D721Med (cell line): ENCODE results near the gene DOK7.
A peak's percentile ranks its signal among the peaks of the same experiment; 100 is the strongest.

ENCODE experiments used
- DNase-seq: peaks from one replicate; pipeline ENCODE4 v3.0.0; 2011; ENCODE audit warnings: low spot score; ENCODE audit not compliant: insufficient read length
- FAIRE-seq: peaks from 2 replicates; lab custom pipeline; 2011; peaks lifted over from hg19 to GRCh38; lab: Jason Lieb, UNC
- CTCF ChIP-seq: IDR thresholded peaks from 2 replicates; pipeline ENCODE4 v1.5.1; 2012; ENCODE audit warnings: mild to moderate bottlenecking, control low read depth; ENCODE audit not compliant: insufficient read depth; ENCODE audit errors: missing control alignments

Gene DOK7

GRCh38 chr4:3478446-3479357, 15.6 kb downstream of the DOK7 start:
- FAIRE-seq (no peak), DNase-seq (no peak)

DNA sequence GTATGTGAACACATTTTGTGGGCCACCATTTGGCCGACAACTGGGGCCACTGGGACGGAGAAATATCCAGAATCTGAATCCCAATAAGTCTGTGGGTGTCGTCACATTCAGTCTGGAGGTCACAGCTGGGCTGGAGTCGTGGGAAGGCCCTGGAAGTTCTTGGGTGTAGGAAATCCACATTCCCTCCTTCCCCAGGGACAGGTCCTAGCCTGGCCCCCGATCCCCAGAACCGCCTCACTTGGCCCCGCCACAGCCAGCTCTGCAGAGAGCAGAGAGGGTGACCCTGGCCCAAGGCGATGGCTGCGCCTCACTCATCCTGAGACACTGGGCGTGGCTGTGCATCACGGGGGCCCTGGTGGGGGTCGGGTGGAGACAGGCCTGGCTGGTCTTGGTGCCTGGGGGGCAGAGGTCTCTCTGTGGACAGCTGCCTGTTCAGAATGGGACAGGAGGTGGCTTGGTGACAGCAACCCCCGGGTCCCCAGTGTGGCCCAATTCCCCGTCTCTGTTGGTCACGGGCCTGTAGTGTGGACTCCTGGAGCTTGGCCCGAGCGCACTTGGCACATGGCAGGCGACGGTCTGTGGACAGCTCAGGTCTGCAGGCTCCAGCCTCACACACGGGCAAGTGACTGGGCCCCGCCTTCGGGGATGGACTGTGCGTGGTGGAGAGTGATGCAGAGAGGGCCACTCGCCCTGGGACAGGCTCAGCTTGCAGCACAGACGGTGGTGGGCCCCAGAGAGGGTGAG, 16.4 kb downstream of the DOK7 start:
- FAIRE-seq (no peak), DNase-seq (no peak)
- TF ChIP-seq CTCF, result no peak

More at GRCh38 chr4:3478446-3479357, 15.6 kb downstream of the DOK7 start:
- TF ChIP-seq CTCF, result no peak

DNA sequence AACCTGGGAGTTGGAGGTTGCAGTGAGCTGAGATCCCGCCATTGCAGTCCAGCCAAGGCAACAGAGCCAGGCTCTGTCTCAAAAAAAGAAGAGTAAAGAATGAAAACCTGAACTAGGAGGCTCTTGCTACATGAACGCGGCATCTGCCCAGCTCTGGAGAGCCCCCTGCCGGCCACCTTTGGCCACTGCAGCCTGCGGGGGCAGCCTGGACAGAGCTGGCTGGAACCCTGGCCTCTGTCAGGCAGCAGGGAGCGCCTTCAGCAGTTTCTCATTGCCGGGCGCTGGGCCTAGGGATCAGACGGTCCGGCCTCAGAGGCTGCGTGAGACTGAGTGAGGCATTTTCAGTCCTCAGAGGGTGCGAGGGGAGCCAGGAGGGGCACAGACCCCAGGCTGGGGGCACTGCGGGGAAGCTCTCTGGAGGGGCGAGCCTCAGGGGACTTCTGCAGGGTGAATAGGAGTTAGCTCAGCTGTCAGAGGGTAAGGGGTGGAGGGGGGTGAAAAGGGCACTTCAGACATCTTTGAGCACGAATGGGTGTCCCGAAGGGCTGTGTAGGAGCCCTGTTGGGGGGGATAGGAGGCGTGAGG, 17.5 kb downstream of the DOK7 start:
- peak; percentile 84 for DNase-seq
- FAIRE-seq, result no peak
- TF ChIP-seq CTCF, result peak; percentile 82

DNA sequence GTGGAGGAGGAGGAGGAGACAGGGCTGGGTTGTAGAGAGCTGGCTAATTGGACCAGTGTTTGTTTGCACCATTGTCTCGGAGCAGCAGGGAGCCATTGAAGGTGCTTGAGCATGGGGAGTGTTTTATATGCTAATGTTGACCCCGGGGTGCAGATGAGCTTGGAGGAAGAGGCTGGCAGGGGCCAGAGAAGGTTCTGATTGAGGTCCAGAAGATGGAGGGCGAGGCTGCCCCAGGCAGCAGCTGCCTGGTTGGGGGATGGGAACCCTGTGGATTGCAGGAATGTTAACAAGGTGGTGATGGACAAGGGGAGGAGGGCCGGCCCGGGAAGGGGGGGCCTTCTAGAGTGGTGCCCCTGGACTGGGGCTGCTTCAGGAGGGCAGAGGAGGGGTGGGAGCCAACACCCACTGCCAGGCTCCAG, 18.0 kb downstream of the DOK7 start:
- FAIRE-seq, result no peak
- TF ChIP-seq CTCF, result no peak
- no peak for DNase-seq

GRCh38 chr4:3481783-3482393, 18.8 kb downstream of the DOK7 start:
- DNase-seq (no peak), FAIRE-seq (no peak)
- TF ChIP-seq CTCF, result no peak

GRCh38 chr4:3482707-3483106, 19.6 kb downstream of the DOK7 start:
- DNase-seq (no peak), FAIRE-seq (no peak)
- TF ChIP-seq CTCF, result no peak
